Measurements from ENCODE around the gene ZNF92. TPM values are rescaled to one million over a fixed set of nuclear protein-coding genes. Genes with fewer than 3 reads are reported as not detected.
"Not testable (repeated sequence)": the region's sequence is repeated elsewhere in the genome, so short reads cannot be mapped to it uniquely, and the experiment has no call there.

ZNF92 gene
- total RNA-seq, 1 donor from 2014 or later = 24.6 TPM

GRCh38 chr7:65342723-65343629 is 30.7 kb upstream of the ZNF92 start:
- H3K4me1 Mint-ChIP-seq (ENCODE audit: low read depth, unreplicated experiment) = no peaks in the 10 kb centered on the region
- H3K4me3 Mint-ChIP-seq (ENCODE audit: unreplicated experiment) = no peak overlapping the region
- DNase-seq = no peak
- H3K36me3 Mint-ChIP-seq (ENCODE audit: unreplicated experiment) = peaks cover 3% of the 10 kb centered on the region
- TF ChIP-seq CTCF (IDR thresholded peaks at IDR 0.05; ENCODE audit: partially characterized antibody, unreplicated experiment) = no peak
- H3K27me3 Mint-ChIP-seq (ENCODE audit: unreplicated experiment) = no peaks in the 10 kb centered on the region
- peaks cover 6% of the 10 kb centered on the region for H3K9me3 Mint-ChIP-seq (ENCODE audit: unreplicated experiment)
- no peak overlapping the region for H3K27ac Mint-ChIP-seq (ENCODE audit: unreplicated experiment)

GRCh38 chr7:65344541-65344940 is 29.1 kb upstream of the ZNF92 start:
- H3K4me3 Mint-ChIP-seq (ENCODE audit: unreplicated experiment); H3K27me3 Mint-ChIP-seq (ENCODE audit: unreplicated experiment); H3K36me3 Mint-ChIP-seq (ENCODE audit: unreplicated experiment); H3K27ac Mint-ChIP-seq (ENCODE audit: unreplicated experiment); H3K9me3 Mint-ChIP-seq (ENCODE audit: unreplicated experiment); DNase-seq; H3K4me1 Mint-ChIP-seq (ENCODE audit: low read depth, unreplicated experiment): not testable (repeated sequence)

DNA sequence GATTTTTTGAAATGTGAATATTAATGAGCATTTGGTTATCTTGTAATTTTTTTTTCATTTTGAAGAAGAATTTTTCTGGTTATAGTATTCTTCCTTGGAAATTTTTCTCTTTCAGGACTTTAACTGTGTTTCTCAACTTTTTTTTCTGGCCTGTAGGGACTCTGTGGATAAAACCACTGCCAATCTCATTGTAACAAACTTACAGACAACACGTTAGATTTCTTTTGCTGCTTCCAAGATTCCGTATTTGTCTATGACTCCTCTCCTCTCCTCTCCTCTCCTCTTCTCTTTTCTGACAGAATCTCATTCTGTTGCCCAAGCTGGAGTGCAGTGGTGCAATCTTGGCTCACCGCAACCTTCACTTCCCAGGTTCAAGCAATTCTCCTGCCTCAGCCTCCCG is 19.4 kb upstream of the ZNF92 start:
- no peaks in the 10 kb centered on the region for H3K9me3 Mint-ChIP-seq (ENCODE audit: unreplicated experiment)
- no peak overlapping the region for H3K4me3 Mint-ChIP-seq (ENCODE audit: unreplicated experiment)
- no peaks in the 10 kb centered on the region for H3K27me3 Mint-ChIP-seq (ENCODE audit: unreplicated experiment)
- no peaks in the 10 kb centered on the region for H3K4me1 Mint-ChIP-seq (ENCODE audit: low read depth, unreplicated experiment)
- no peak for TF ChIP-seq CTCF (IDR thresholded peaks at IDR 0.05; ENCODE audit: partially characterized antibody, unreplicated experiment)
- DNase-seq = no peak
- H3K27ac Mint-ChIP-seq (ENCODE audit: unreplicated experiment) = no peak overlapping the region
- H3K36me3 Mint-ChIP-seq (ENCODE audit: unreplicated experiment) = no peaks in the 10 kb centered on the region

- TF ChIP-seq CTCF (IDR thresholded peaks at IDR 0.05; ENCODE audit: partially characterized antibody, unreplicated experiment) = no peak
- DNase-seq = no peak
- H3K27me3 Mint-ChIP-seq (ENCODE audit: unreplicated experiment) = peaks cover 3% of the 10 kb centered on the region
- H3K36me3 Mint-ChIP-seq (ENCODE audit: unreplicated experiment) = no peaks in the 10 kb centered on the region
- no peak overlapping the region for H3K4me3 Mint-ChIP-seq (ENCODE audit: unreplicated experiment)
- peaks cover 5% of the 10 kb centered on the region for H3K9me3 Mint-ChIP-seq (ENCODE audit: unreplicated experiment)
- H3K4me1 Mint-ChIP-seq (ENCODE audit: low read depth, unreplicated experiment) = peaks cover 4% of the 10 kb centered on the region
- H3K27ac Mint-ChIP-seq (ENCODE audit: unreplicated experiment) = no peak overlapping the region
These were observed 3.8 kb upstream of the ZNF92 start for GRCh38 chr7:65369843-65370242.

DNA sequence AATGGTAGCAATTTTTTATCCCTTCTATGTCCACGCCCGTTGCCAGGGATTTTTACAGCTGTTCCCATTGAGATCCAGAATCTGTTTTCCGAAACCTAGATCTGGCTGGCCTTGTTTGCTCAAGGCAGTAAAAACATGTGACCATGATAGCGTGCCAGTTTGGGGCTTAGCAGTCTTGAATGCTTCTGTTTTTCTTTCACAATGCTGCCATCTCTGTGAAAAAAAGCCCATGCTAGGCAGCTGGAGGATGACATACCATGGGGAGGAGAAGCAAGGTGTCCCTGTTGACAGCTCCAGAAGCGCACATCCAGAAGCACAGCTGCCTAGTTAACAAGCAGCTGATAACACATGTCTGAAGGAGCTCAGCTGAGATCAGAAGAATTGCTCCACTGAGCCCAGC is 2.2 kb upstream of the ZNF92 start:
- peaks cover 3% of the 10 kb centered on the region for H3K27me3 Mint-ChIP-seq (ENCODE audit: unreplicated experiment)
- peaks cover 6% of the 10 kb centered on the region for H3K9me3 Mint-ChIP-seq (ENCODE audit: unreplicated experiment)
- H3K4me1 Mint-ChIP-seq (ENCODE audit: low read depth, unreplicated experiment) = peaks cover 10% of the 10 kb centered on the region
- no peak overlapping the region for H3K27ac Mint-ChIP-seq (ENCODE audit: unreplicated experiment)
- H3K36me3 Mint-ChIP-seq (ENCODE audit: unreplicated experiment) = no peaks in the 10 kb centered on the region
- H3K4me3 Mint-ChIP-seq (ENCODE audit: unreplicated experiment) = no peak overlapping the region
- DNase-seq = no peak
- TF ChIP-seq CTCF (IDR thresholded peaks at IDR 0.05; ENCODE audit: partially characterized antibody, unreplicated experiment) = no peak

Measured in glutamatergic neuron (in vitro differentiated cells).